H9 (cell line): Measurements from ENCODE around the gene TSPAN4. TPM values are rescaled to one million over a fixed set of nuclear protein-coding genes. Genes with fewer than 3 reads are reported as not detected.

Source experiments
- DNase-seq: peaks from one replicate; pipeline ENCODE4 v3.0.0-alpha.2; 2017
- H2AFZ ChIP-seq: one replicate; pipeline ENCODE4 v1.6.1; 2013; ENCODE audit warnings: mild to moderate bottlenecking, low read length, control low read depth, moderate library complexity
- H2AK5ac ChIP-seq: 2 replicates; pipeline ENCODE4 v1.6.1; 2013; ENCODE audit warnings: low read length, control low read depth, mixed read lengths; ENCODE audit not compliant: insufficient read length
- H2BK120ac ChIP-seq: one replicate; pipeline ENCODE4 v1.6.1; 2013; ENCODE audit warnings: low read depth, mild to moderate bottlenecking, low read length, control low read depth, inconsistent platforms; ENCODE audit not compliant: poor library complexity, severe bottlenecking
- H2BK12ac ChIP-seq: 2 replicates; pipeline ENCODE4 v1.6.1; 2013; ENCODE audit warnings: low read length, control low read depth, mixed read lengths, low read depth; ENCODE audit not compliant: insufficient read length
- H2BK15ac ChIP-seq: 2 replicates; pipeline ENCODE4 v1.6.1; 2013; ENCODE audit warnings: low read depth, low read length, control low read depth
- H2BK20ac ChIP-seq: one replicate; pipeline ENCODE4 v1.6.1; 2013; ENCODE audit warnings: low read depth, mild to moderate bottlenecking, low read length, control low read depth, inconsistent platforms; ENCODE audit not compliant: poor library complexity, severe bottlenecking
- H2BK5ac ChIP-seq: 2 replicates; pipeline ENCODE4 v1.6.1; 2013; ENCODE audit warnings: low read length, control low read depth, mixed read lengths; ENCODE audit not compliant: insufficient read length
- H3K14ac ChIP-seq: 2 replicates; pipeline ENCODE4 v1.6.1; 2013; ENCODE audit warnings: low read length, control low read depth; ENCODE audit not compliant: insufficient read depth
- H3K18ac ChIP-seq: 2 replicates; pipeline ENCODE4 v1.6.1; 2013; ENCODE audit warnings: low read depth, mild to moderate bottlenecking, mixed read lengths, low read length, control low read depth; ENCODE audit not compliant: insufficient read length
- H3K23ac ChIP-seq: 2 replicates; pipeline ENCODE4 v1.6.1; 2013; ENCODE audit warnings: low read length, control low read depth, mixed read lengths, low read depth; ENCODE audit not compliant: insufficient read length
- H3K23me2 ChIP-seq: 2 replicates; pipeline ENCODE4 v1.6.1; 2013; ENCODE audit warnings: low read depth, mild to moderate bottlenecking, mixed read lengths, low read length, control low read depth; ENCODE audit not compliant: insufficient read length, poor library complexity, severe bottlenecking
- H3K27ac ChIP-seq: 2 replicates; pipeline ENCODE4 v1.5.1; 2013; ENCODE audit warnings: low read length, control low read depth, mixed read lengths, low read depth; ENCODE audit not compliant: insufficient read length
- H3K27me3 ChIP-seq: 2 replicates; pipeline ENCODE4 v1.6.1; 2013; ENCODE audit warnings: low read length, control low read depth, inconsistent platforms; ENCODE audit not compliant: insufficient read depth
- H3K4ac ChIP-seq: 2 replicates; pipeline ENCODE4 v1.6.1; 2013; ENCODE audit warnings: low read depth, mild to moderate bottlenecking, control low read depth, inconsistent platforms, low read length, moderate library complexity
- H3K4me1 ChIP-seq: 2 replicates; pipeline ENCODE4 v1.6.1; 2013; ENCODE audit warnings: low read length, control low read depth, inconsistent platforms; ENCODE audit not compliant: insufficient read depth
- H3K4me2 ChIP-seq: 2 replicates; pipeline ENCODE4 v1.6.1; 2013; ENCODE audit warnings: low read length, control low read depth, mixed read lengths; ENCODE audit not compliant: insufficient read length, insufficient read depth
- H3K56ac ChIP-seq: 2 replicates; pipeline ENCODE4 v1.6.1; 2013; ENCODE audit warnings: low read depth, mild to moderate bottlenecking, mixed read lengths, low read length, control low read depth; ENCODE audit not compliant: insufficient read length
- H3K79me1 ChIP-seq: 2 replicates; pipeline ENCODE4 v1.6.1; 2013; ENCODE audit warnings: low read depth, mild to moderate bottlenecking, moderate library complexity, low read length, control low read depth, inconsistent platforms; ENCODE audit not compliant: insufficient read depth, poor library complexity, severe bottlenecking
- H3K79me2 ChIP-seq: 2 replicates; pipeline ENCODE4 v1.6.1; 2013; ENCODE audit warnings: low read length, control low read depth, inconsistent platforms; ENCODE audit not compliant: insufficient read depth
- H3K9ac ChIP-seq: 2 replicates; pipeline ENCODE4 v1.6.1; 2013; ENCODE audit warnings: low read length, control low read depth, mixed read lengths; ENCODE audit not compliant: insufficient read length; ENCODE audit errors: extremely low read depth
- H3K9me3 ChIP-seq: one replicate; pipeline ENCODE4 v1.6.1; 2013; ENCODE audit warnings: low read depth, low read length, inconsistent platforms; ENCODE audit not compliant: control insufficient read depth
- H3T11ph ChIP-seq: one replicate; pipeline ENCODE4 v1.6.1; 2013; ENCODE audit warnings: mild to moderate bottlenecking, low read length, control low read depth, inconsistent platforms
- H4K20me1 ChIP-seq: one replicate; pipeline ENCODE4 v1.6.1; 2013; ENCODE audit not compliant: control insufficient read depth, insufficient read length, insufficient read depth
- H4K5ac ChIP-seq: 2 replicates; pipeline ENCODE4 v1.6.1; 2013; ENCODE audit warnings: low read depth, mild to moderate bottlenecking, mixed read lengths, low read length, control low read depth; ENCODE audit not compliant: insufficient read length
- H4K8ac ChIP-seq: replicated peaks from 2 replicates; pipeline ENCODE4 v1.6.1; 2013; ENCODE audit warnings: low read length, control low read depth, mixed read lengths, low read depth; ENCODE audit not compliant: insufficient read length
- H4K91ac ChIP-seq: 2 replicates; pipeline ENCODE4 v1.6.1; 2013; ENCODE audit warnings: low read depth, mild to moderate bottlenecking, moderate library complexity, mixed read lengths, low read length, control low read depth; ENCODE audit not compliant: insufficient read length
- H3K27ac Mint-ChIP-seq, 3 experiments: 2 replicates in 2 of 3; 3 replicates in 1 of 3; pipeline ENCODE4 v1.8.0; 2020 to 2021; ENCODE audit warnings: mixed read lengths in 3 of 3, mild to moderate bottlenecking in 1 of 3, moderate library complexity in 1 of 3
- H3K27me3 Mint-ChIP-seq: 2 replicates; pipeline ENCODE4 v1.8.0; 2021; ENCODE audit warnings: low read depth, mild to moderate bottlenecking, moderate library complexity, mixed read lengths
- H3K36me3 Mint-ChIP-seq, 3 experiments: 2 replicates in 2 of 3; 3 replicates in 1 of 3; pipeline ENCODE4 v1.8.0; 2020 to 2021; ENCODE audit warnings: low read depth in 3 of 3, mixed read lengths in 3 of 3; ENCODE audit not compliant: insufficient read depth in 1 of 3
- H3K4me1 Mint-ChIP-seq, 2 experiments: 2 replicates each; pipeline ENCODE4 v1.8.0; 2020; ENCODE audit warnings: mixed read lengths in 2 of 2
- H3K4me3 Mint-ChIP-seq, 2 experiments: 2 replicates in 1 of 2; 3 replicates in 1 of 2; pipeline ENCODE4 v1.8.0; 2020 to 2021; ENCODE audit warnings: mild to moderate bottlenecking in 2 of 2, mixed read lengths in 2 of 2, moderate library complexity in 1 of 2
- H3K9me3 Mint-ChIP-seq, 2 experiments: 2 replicates in 1 of 2; 3 replicates in 1 of 2; pipeline ENCODE4 v1.8.0; 2020; ENCODE audit warnings: mild to moderate bottlenecking in 2 of 2, mixed read lengths in 2 of 2, moderate library complexity in 1 of 2
- WGBS: extraction: QIAGEN DNeasy Blood & Tissue Kit; methylation state at CpG from one replicate; pipeline ENCODE4 v1.1.7; 2013; ENCODE audit warnings: missing lambda C conversion rate, low lambda C conversion rate, mixed read lengths; ENCODE audit not compliant: insufficient read length; ENCODE audit errors: extremely low coverage; 5-methylcytosine and 5-hydroxymethylcytosine counted together
- total RNA-seq: library from RNA; stranded (reverse); gene quantifications from 2 replicates; pipeline ENCODE4 v1.2.1, GENCODE V29; 2021
- TF ChIP-seq, protein P1 (sequence below): fragments of 200-600 bp; sonication (generic); conservative IDR thresholded peaks from 3 replicates; pipeline ENCODE4 v1.8.0; 2021; ENCODE audit warnings: antibody characterized with exemption, mild to moderate bottlenecking

TSPAN4 gene
- total RNA-seq, 1 experiment from 2014 or later = 64.6 TPM

DNA sequence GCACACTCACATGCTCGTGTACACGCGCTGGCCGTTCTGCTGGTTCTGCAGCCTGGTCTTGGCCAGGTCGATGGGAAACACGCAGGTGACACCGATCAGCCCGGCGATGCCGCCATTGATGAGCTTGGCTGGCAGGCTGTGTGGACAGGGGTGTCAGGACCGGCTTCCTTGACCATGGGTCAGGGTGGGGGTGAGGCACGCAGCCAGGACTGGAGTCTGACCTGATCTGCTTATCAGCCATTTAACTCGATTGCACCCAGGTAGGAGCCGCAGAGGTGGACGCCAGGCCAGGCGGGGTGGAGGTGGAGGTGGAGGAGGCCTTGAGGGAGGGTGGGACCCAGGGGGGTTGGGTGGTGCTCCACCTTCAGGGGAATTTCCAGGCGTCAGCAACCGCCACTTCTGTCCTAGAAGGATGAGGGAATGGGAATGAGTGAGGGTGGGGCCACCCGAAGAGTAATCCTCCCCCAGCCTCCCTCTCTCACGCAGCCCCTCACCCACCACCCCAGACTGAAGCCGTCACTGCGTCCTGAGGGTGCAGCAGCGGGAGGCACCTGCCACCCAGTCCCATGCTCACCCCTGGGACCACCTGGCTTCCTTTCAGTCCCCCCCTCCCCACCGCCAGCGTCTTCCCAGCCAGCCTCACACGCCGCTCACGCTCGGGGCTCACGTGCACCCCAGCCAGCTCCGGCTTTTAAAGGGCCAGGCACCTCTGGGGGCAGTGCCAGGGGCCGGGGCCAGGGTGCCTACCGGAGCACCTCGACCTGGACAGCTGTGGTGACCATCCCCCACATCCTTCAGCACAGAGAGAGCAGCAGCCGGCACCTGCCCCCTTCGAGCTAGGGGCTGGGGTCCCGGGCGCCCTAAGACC is 47.7 kb upstream of the TSPAN4 start:
- Mint-ChIP-seq H3K27ac (no peak overlapping the region), H3K9me3 (no peaks in the 10 kb centered on the region), H3K36me3 (peaks cover 0 to 16% (median 3%) of the 10 kb centered on the region in 3 experiments; a peak in 2 of 7 replicates), H3K4me1 (peaks cover 16 to 28% of the 10 kb centered on the region in 2 experiments), H3K27me3 (no peaks in the 10 kb centered on the region), H3K4me3 (no peak overlapping the region; a peak in 1 of 5 replicates)
- no peak overlapping the region for H2BK15ac ChIP-seq
- H3K4me2 ChIP-seq = no peak overlapping the region
- no peak overlapping the region for H2BK20ac ChIP-seq
- H2BK12ac ChIP-seq = no peak overlapping the region
- no peak overlapping the region for H3K18ac ChIP-seq
- no peak for DNase-seq
- H3K23ac ChIP-seq = no peak overlapping the region
- H3K56ac ChIP-seq = no peak overlapping the region
- H3K27me3 ChIP-seq = no peaks in the 10 kb centered on the region
- no peak overlapping the region for H2BK120ac ChIP-seq
- H3K23me2 ChIP-seq = peaks cover 9% of the 10 kb centered on the region
- no peak overlapping the region for H4K91ac ChIP-seq
- peaks cover 2% of the 10 kb centered on the region for H4K20me1 ChIP-seq
- no peaks in the 10 kb centered on the region for H3K79me1 ChIP-seq
- no peak overlapping the region for H2BK5ac ChIP-seq
- H3T11ph ChIP-seq = no peak overlapping the region
- H3K79me2 ChIP-seq = no peaks in the 10 kb centered on the region
- no peak overlapping the region for H3K27ac ChIP-seq
- no peak overlapping the region for H3K9ac ChIP-seq
- TF ChIP-seq, protein P1, sequence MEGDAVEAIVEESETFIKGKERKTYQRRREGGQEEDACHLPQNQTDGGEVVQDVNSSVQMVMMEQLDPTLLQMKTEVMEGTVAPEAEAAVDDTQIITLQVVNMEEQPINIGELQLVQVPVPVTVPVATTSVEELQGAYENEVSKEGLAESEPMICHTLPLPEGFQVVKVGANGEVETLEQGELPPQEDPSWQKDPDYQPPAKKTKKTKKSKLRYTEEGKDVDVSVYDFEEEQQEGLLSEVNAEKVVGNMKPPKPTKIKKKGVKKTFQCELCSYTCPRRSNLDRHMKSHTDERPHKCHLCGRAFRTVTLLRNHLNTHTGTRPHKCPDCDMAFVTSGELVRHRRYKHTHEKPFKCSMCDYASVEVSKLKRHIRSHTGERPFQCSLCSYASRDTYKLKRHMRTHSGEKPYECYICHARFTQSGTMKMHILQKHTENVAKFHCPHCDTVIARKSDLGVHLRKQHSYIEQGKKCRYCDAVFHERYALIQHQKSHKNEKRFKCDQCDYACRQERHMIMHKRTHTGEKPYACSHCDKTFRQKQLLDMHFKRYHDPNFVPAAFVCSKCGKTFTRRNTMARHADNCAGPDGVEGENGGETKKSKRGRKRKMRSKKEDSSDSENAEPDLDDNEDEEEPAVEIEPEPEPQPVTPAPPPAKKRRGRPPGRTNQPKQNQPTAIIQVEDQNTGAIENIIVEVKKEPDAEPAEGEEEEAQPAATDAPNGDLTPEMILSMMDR = no peak
- WGBS = no CpG with 5 or more reads among the region's 38 CpGs
- H3K4ac ChIP-seq = no peak overlapping the region
- no peak overlapping the region for H4K8ac ChIP-seq
- no peaks in the 10 kb centered on the region for H3K9me3 ChIP-seq
- H2AFZ ChIP-seq = no peak overlapping the region
- H4K5ac ChIP-seq = no peak overlapping the region
- H3K4me1 ChIP-seq = no peaks in the 10 kb centered on the region; the same call in 1 of the 2 replicates
- no peak overlapping the region for H3K14ac ChIP-seq
- H2AK5ac ChIP-seq = no peak overlapping the region
